ENCODE measurements around the gene DOCK11.

- TF ChIP-seq EZH2 (IDR thresholded peaks at IDR 0.05; ENCODE audit: borderline replicate concordance, low read depth, low read length, severe bottlenecking) = no peak
- TF ChIP-seq POLR2AphosphoS5 (IDR thresholded peaks at IDR 0.05; ENCODE audit: insufficient read depth, low read depth, low read length) = no peak
- TF ChIP-seq CTCF (IDR thresholded peaks at IDR 0.05; ENCODE audit: extremely low read depth in 1 of 2, insufficient read depth in 1 of 2, low read depth in 1 of 2, low read length in 2 of 2) = no peak
- TF ChIP-seq POLR2A (IDR thresholded peaks at IDR 0.05; ENCODE audit: low read depth, low read length) = no peak
- TF ChIP-seq MYC (IDR thresholded peaks at IDR 0.05; ENCODE audit: low read depth, low read length) = no peak
- TF ChIP-seq, protein P1, sequence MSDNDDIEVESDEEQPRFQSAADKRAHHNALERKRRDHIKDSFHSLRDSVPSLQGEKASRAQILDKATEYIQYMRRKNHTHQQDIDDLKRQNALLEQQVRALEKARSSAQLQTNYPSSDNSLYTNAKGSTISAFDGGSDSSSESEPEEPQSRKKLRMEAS (IDR thresholded peaks at IDR 0.05; ENCODE audit: insufficient read depth, insufficient read length) = no peak
Measured at GRCh38 chrX:118666521-118666920, 170.9 kb downstream of the DOCK11 start.
